ENCODE measurements around the gene PRCD. TPM values are rescaled to one million over a fixed set of nuclear protein-coding genes. Genes with fewer than 3 reads are reported as not detected.
"Not testable (repeated sequence)": the region's sequence is repeated elsewhere in the genome, so short reads cannot be mapped to it uniquely, and the experiment has no call there.

The PRCD gene
- total RNA-seq, 1 donor from 2014 or later, result 4.3 TPM

- no peak for DNase-seq (ENCODE audit: low spot score)
Measured at GRCh38 chr17:76556765-76557367, 17.0 kb downstream of the PRCD start.

GRCh38 chr17:76557368-76558197 is 17.7 kb downstream of the PRCD start:
- DNase-seq (ENCODE audit: low spot score), result peak; percentile 97

GRCh38 chr17:76558198-76559095 is 18.6 kb downstream of the PRCD start:
- no peak for DNase-seq (ENCODE audit: low spot score)

GRCh38 chr17:76559460-76559859 is 19.6 kb downstream of the PRCD start:
- not testable (repeated sequence) for DNase-seq (ENCODE audit: low spot score)

GRCh38 chr17:76560036-76560876 is 20.4 kb downstream of the PRCD start:
- DNase-seq (ENCODE audit: low spot score), result no peak

GRCh38 chr17:76560877-76561221 is 21.0 kb downstream of the PRCD start:
- DNase-seq (ENCODE audit: low spot score), result no peak

- DNase-seq (ENCODE audit: low spot score), result no peak
Measured at GRCh38 chr17:76561332-76561731, 21.5 kb downstream of the PRCD start.

GRCh38 chr17:76561799-76562268 is 22.0 kb downstream of the PRCD start:
- DNase-seq (ENCODE audit: low spot score), result no peak

GRCh38 chr17:76562734-76563148 is 22.9 kb downstream of the PRCD start:
- no peak for DNase-seq (ENCODE audit: low spot score)

GRCh38 chr17:76563359-76563758 is 23.5 kb downstream of the PRCD start:
- DNase-seq (ENCODE audit: low spot score), result not testable (repeated sequence)

- DNase-seq (ENCODE audit: low spot score), result not testable (repeated sequence)
Measured at GRCh38 chr17:76564991-76565727, 25.3 kb downstream of the PRCD start.

GRCh38 chr17:76565728-76566612 is 26.1 kb downstream of the PRCD start:
- no peak for DNase-seq (ENCODE audit: low spot score)

GRCh38 chr17:76566613-76566943 is 26.7 kb downstream of the PRCD start:
- no peak for DNase-seq (ENCODE audit: low spot score)

GRCh38 chr17:76566988-76567431 is 27.2 kb downstream of the PRCD start:
- DNase-seq (ENCODE audit: low spot score), result no peak

GRCh38 chr17:76567634-76568432 is 28.0 kb downstream of the PRCD start:
- no peak for DNase-seq (ENCODE audit: low spot score)

- no peak for DNase-seq (ENCODE audit: low spot score)
Measured at GRCh38 chr17:76568811-76569221, 29.0 kb downstream of the PRCD start.

- peak; percentile 56 for DNase-seq (ENCODE audit: low spot score)
Measured at GRCh38 chr17:76569607-76570279, 29.9 kb downstream of the PRCD start.

GRCh38 chr17:76570457-76570856 is 30.6 kb downstream of the PRCD start:
- DNase-seq (ENCODE audit: low spot score), result no peak

All from mucosa of gallbladder (tissue), 1 donor.